HG03432 (cell line): ENCODE measurements around the gene STX16.

Experiments
- ATAC-seq: cut with Tn5 transposase; IDR thresholded peaks from one replicate; pipeline ENCODE4 v1.9.1; 2021; ENCODE audit warnings: mild to moderate bottlenecking, moderate library complexity; ENCODE audit not compliant: unreplicated experiment

Gene STX16

DNA sequence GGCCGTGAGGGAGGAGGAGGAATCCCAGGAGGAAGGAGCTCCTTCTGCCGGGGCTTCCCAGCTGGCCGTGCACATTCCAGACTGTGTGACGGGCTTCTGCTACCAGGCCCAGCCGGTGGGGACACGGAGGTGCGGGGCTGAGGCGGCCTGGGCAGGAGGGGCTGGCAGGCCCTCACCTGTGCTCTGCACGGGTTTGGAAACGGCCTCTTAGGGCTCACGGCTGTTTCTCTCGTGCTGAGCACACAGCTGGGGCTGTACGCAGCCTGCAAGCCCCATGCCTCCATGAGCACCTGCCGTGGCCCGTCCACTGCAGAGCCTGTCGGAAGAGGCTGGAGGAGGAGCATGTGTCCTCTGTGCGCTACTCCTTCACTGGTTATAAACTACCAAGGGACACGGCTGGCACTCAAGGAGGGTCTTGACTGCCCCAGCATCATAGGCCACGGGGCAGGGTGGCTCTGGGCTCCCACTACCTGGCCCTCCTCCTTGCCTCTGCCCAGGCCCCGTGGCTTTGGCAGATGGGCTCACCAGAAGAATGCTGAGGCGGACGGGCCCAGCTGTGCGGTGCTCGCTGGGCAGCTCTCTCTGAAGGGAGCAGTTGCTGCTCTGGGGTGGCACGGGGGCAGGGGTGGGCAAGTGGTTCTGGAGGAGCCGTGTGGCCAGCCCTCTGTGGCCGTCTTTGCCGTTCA, 57.3 kb downstream of the STX16 start:
- no peak for ATAC-seq

DNA sequence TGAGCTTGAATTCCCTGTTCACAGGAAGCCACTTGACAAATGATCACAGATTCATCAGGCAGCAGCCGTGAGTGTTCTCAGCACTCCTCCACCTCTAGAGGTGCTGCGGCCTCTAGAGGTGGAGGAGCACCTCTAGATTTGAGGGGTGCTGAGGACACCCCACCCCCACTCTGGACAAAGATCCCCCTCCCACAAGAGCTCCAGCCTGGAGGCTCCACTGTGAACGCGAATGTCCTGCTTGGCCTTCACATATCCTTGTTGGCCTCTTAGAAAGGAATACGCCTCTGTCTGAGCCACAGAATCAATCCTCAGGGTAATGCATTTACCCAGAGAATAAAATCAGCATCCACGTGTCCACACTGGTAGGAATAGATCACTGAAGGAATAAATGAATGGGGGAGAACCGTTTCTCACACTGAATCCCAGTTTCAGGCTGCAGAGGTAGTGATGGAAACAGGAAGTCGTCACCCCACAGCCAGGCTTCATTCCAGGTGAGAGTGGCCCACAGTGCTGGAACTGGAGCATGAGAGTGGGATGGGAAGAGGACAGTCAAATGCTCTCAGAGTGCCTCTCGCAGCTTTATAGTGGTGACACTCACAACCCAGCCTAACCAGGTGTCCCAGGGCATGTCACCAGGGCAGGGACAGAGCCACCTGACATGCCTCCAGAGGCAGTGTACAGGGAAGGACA, 58.1 kb downstream of the STX16 start:
- ATAC-seq: no peak

DNA sequence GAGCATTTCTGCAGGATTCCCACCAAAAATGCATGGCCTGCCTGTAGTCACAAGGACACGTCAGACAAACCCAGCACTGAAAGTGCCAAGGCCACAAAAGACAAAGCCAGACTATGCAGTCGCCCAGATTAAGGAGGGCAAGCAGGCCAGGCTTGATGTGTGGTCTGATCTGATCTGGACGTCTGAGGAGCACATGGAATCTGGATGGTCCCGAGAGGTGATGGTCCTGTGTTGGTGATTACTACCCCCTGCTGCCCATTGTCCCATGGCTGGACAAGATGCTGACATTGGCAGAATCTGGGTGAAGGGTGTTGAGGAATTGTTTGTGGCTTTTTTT, 58.6 kb downstream of the STX16 start:
- ATAC-seq: no peak

DNA sequence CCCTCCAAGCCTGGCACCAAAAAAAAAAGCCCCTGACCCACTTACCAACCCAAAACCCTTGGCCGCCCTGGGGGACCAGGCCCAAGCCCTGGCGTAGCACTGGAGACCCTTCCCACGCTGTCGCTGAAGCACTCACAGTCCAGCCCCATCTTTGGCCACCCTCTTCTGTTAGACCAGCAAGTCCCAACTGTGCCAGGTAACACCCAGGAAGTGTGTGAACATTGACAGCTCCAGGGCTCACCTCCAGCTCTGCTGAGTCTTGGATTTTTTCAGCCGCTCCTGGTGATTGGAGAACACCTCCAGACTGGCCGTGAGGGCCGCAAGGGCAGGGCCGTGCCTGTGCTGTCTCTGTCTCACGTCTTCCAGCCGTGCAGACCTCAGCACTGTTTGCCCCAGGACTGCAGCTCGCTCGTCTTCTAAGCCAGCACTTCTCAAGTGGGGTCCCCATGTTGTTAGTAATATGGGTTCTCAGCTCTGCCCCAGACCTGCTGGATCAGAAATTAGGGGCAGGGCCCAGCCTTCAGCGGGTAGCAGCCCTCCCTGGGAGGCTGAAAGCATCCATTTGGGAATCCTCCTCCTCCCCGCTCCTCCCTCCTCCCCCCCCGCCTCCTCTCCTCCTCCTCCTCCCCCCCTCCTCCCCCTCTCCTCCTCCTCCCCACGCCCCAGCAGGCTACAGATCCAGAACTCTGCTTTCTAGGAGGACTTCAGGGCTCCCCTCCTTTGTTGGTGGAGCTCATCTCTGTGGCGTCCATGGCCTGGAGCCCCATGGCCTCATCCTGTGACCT, 59.6 kb downstream of the STX16 start:
- ATAC-seq: no peak

DNA sequence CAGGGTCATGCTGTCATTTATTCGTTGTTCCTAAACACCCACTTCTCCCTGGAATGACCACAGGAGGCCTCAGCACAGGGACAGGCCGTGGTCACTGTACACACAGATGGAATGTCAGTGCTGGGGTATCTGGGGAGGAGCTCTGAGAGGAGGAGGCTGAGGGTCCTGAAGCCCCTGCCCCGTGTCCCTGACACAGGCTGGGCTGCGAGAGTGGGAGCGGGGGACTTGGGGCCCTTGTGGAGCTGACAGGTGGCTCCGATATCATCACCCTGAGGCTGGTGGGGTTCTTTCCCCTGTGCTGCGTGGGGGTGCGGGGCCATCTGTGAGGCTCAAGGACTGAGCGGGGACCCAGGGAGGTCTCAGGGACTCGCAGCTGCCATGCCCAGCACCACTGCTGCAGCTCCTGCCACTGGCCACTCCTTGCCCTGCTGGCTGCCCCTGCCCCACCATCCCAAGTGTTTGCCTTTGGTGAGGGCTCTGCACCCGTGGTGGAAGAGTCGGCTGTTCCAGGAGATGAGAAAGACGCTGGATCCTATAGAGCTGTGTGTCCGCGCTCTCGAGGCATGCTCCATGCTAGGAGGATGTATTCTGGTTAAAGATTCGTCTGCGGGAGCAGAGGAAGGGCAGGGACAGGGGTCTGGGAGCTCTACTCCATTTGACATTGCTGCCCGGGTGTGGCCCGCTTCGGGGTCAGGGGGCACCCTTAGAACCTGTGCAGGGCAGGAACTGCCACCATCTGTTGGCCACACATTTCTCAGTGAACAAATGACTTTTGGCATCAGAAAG, 60.4 kb downstream of the STX16 start:
- no peak for ATAC-seq

DNA sequence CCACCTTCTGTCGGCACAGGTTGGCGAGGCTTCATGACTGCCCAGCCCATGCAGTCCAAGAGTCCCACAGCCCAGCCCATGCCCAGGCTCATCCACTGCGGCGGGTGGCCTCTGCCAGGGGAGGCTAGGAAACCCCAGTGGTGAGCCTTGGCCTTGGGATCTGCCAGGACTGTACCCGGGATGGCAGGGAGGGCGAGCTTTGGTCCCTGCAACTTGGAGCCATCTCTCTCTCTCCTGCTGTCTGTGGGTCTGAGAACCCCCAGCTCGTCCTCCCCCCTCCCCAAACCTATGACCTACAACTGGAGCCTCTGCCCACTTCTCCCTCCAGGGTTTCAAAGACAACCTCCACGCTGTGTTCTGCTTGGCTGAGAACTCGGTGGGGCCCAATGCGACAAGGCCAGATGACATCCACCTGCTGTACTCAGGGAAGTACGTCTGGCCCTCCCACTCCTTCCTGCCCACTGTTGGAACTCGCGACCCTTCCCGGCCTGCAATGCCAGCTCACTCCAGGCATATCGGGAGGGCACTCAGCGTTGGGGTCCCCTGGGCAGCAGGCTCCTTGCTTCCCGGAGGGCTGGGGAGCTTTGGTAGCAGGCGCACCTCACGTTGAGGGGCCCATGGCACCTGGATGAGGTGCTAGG, 61.2 kb downstream of the STX16 start:
- no peak for ATAC-seq

DNA sequence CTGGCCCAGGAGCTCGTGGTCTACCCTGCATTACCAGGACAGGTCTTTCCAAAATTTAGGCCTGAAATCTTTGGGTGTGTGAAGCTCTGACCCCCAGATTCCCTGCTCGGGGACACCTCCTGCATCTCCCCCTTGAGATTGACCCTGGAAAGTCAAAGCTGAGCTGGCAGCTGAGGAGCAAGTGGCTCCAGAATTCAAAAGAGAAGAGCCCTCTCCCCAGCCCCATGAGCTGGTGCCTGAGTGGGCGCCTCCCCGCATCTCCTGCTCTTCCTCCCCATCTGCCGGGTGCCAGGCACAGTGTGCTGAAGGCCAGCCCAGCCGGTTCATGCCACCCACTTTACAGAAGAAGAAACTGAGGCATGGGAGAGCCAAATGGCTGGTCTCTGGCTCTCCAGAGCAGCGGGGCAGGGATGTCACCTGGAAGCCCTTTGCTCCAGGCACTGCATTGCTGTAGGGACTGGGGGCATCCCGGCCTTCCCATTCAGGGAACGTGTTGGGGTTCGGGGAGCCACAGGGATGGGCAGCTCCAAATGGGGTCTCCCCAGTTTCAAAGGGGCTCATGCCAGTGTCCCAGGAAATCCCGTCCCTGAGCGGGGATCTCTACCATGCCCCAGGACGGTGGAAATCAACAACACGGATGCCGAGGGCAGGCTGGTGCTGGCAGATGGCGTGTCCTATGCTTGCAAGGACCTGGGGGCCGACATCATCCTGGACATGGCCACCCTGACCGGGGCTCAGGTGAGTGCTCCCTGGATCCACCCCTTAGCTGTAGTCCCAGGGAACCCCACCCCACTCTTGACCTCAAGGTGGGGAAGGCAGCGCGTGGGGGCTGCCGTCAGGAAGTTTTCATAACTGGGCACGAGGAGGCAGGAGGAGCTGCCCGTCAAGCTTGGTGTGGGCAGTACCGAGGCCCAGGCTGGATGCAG, 62.0 kb downstream of the STX16 start:
- ATAC-seq: no peak

DNA sequence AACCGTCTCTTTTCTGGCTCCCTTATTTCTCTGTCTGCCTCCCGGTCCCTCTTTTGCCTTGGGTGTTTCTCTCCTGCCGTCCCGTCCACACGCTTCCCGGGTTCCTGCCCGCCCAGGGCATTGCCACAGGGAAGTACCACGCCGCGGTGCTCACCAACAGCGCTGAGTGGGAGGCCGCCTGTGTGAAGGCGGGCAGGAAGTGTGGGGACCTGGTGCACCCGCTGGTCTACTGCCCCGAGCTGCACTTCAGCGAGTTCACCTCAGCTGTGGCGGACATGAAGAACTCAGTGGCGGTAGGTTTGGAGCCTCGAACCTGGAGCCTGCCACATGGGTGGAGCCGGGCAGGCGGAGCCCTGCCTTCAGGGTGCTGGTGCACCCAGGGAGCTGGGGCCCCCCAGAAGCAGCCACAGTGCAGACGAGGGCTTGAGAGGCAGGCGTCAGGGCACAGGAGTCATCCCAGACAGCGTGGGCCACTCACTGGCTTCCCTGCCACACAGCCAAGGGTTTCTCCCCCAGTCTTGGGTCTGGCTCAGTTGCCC, 62.8 kb downstream of the STX16 start:
- no peak for ATAC-seq

DNA sequence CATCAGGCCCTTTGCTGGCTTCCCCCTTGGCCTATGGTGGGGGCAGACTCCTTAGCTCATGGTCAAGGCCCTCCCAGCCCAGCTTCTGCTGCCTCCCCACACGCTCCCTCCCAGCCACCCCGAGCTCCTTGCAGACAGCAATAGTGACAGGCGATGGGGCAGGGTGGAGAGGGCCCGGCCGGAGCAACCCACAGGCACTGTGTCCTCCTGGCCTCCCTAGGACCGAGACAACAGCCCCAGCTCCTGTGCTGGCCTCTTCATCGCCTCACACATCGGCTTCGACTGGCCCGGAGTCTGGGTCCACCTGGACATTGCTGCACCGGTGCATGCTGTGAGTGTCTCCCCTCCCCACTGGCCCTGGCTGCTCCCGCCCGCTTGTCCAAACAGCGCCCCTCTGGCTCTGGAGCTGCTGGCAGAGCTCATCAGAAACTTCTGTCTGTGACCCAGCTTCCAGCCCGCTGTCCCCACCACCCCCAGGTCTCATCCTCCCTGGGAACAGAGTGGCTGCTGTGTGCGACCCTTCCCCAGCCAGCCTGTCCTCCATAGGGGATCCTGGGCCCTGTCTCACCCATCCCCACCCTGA, 63.3 kb downstream of the STX16 start:
- ATAC-seq: no peak

DNA sequence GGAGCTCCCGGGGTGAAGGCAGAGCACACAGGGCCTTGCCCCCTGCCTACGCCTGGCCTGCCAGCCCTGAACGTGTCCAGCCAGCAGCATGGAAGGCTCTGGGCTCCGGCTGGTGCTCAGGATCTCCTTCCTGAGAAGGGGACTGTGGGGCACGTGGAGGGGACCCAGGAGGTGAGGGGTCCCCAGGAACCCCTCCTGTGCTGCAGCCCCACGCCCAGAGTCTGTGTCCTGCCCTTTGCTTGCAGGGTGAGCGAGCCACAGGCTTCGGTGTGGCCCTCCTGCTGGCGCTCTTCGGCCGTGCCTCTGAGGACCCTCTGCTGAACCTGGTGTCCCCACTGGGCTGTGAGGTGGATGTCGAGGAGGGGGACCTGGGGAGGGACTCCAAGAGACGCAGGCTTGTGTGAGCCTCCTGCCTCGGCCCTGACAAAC, 63.9 kb downstream of the STX16 start:
- no peak for ATAC-seq

DNA sequence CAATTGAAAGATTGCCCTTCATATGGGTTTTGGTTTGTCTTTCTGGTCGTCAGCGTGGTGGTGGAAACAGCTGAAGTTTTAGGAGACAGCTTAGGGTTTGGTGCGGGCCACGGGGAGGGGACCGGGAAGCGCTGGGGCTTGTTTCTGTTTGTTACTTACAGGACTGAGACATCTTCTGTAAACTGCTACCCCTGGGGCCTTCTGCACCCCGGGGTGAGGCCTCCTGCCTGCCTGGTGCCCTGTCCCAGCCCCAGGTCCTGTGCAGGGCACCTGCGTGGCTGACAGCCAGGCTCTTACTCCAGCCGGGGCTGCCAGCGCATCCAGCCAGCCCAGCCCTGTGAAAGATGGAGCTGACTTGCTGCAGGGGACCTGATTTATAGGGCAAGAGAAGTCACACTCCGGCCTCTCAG, 64.3 kb downstream of the STX16 start:
- ATAC-seq: no peak

DNA sequence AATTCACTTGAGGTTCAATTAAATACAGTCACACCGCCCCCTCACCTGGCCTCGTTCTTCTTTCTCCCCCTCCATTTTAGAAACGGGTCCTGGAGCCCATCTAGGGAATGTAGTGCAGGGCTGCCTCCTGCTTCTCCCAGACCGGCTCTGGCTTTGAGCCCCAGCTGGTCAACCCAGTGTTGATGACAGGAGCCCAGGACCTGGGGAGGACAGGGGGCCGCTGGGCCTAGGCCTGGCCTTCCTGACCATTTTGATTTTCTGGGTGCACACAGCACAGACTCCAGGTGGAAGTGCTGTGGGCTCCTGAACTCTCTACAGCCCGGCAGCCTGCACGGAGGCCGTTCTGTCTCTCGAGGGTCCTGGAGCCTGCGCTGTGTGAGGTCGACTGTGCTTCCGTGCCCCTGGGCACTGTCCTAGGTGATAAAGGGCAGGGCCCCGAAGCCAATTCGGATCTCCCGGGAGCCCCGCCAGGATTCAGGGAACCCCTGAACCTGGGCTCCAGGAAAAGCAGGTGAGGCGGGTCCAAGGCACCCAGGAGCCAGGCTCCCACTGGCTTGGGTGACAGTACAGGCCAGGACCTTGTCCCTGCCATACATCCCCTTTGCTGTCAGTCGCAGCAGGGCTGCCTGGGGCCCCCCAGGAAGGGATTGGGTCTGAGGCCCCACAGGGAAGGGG, 64.9 kb downstream of the STX16 start:
- ATAC-seq: no peak

DNA sequence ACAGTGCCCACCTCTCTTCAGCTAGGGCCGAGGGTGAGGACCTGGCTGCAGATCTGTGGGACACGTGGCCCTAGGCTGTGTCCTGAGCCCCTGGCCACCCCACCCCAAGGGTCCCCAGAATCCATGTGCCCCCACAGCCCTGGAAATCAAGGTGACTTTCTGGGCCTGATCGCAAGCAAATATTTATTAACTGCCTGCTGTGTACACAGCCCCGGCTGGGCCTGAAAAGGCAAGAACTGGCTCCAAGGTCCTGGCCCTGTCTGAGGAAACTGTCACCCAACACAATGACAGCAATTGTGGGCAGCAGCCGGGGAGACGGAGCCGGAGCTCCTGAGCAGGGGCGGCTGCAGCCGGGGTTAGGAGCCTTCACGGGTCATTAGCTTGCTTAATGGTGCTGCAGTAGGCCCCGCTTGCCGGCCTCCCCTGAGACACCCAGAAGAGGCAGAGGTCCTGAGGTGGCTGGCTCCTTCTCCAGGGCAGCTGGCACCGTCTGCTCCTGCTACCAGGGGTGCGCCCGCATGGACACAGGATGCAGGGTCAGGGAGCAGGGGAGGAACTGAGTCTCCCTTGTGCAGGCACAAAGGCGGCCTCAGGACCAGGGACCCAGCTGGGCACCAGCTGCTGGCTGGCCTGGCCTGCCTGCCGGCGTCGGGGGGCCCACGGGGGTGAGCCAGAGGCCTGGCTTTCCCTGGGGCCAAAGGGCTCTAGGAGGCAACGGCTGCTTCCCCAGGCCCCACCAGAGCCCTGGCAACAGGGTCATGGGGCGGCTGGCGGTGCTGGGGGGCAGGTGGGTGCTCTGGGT, 65.6 kb downstream of the STX16 start:
- no peak for ATAC-seq

DNA sequence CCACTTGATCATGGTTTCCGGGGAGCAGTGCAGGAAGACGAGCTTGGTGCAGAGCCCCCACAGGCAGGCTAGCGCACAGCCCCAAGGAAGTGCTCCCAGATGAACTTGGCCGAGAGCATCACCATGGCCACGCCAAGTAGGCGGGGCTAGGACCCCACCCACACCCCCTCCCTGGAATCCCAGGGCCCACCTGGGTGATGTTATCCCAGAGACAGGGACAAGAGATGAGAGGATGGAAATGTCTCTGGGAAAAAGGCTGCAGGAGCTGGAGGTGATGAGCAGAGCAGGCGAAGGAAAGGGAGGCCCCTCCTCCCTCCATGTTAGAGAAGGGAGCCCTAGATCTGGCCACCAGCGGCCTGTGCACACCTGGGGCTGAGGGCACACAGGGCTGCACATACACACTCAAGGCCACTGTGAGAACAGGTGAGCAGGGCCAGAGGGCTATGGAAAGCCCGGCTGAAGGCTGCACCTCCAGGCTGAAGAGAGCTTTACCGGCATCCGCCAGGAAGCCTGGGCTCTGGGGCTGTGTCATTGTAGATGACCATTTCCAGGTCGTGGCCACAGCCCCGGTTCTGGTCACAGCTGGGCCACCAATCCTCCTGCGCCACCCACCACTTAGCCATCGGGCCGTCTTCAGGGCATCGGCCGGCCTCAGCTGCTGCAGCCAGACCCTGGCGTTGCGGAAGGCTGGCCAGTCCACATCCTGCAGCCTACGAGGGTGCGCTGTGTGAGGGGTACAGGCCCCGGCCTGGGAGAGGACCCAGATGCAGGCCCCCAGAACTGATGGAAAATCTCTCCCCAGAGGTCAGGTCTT, 66.4 kb downstream of the STX16 start:
- no peak for ATAC-seq

DNA sequence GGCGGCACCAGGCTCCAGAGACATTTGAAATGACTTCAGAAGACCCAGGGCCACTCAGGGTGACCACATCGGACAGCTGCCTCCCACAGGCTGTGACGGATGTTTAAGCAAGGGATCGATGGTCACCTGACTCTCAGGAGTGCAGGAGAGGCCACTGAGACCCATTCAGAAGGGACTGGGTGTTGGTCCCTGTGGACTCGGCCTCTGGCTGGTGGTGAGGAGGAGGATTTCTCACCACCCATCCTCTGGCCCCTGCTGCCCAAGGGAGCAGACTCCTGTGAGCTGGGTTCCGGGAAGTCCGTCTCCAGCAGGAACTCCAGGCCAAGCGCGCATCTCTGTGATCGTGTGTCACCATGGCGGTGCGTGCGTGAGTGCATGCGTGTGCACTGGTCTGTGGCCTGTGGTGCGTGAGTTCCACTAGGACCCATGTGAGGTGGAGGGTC, 67.1 kb downstream of the STX16 start:
- ATAC-seq: no peak

DNA sequence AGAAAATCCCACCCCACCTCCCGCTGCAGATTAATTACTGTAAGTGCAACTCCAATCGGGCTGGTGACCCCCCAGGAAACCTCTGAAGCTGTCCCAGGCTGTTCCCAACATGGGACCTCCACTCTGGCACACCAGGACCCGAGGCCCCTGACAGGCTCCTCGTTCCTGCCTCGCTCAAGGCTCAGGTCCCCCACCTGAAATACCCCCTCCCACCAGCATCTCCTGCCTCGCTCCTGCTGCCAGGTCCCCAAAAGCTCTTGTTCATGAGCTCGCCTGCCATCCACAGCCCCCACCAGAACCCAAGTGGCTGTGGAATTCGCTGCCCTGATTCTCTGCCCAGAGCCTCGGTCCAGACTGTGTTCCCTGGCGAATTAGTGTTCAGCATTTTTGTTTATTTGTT, 67.6 kb downstream of the STX16 start:
- ATAC-seq: no peak

DNA sequence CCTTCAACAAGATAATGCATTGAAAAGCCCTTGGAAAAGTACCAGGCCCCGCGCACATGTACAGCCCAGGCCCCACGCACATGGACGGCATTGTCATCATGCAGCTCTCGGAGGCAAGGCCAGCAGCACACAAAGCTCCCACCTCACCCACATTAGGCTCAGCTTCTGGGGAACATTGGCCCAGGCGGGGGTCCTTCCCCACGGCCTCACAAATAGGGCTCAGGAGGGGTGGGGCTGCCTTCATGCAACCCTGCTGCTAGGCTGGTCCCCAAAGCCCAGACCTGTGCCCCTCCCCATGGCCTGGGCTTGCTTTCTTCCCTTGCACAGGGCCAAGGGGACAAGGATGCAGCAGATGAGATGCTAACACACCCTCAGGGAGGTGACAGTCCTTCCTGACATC, 68.2 kb downstream of the STX16 start:
- no peak for ATAC-seq
